SU-DHL-6 (cell line): Measurements from ENCODE around the gene FGF1.

Source experiments
- EZH2phosphoT487 ChIP-seq: fragments of 200-600 bp; sonication (generic), shearing (Covaris generic); conservative IDR thresholded peaks from 2 replicates; pipeline ENCODE4 v1.6.1; 2018; ENCODE audit warnings: mild to moderate bottlenecking, antibody characterized with exemption, low read length, moderate library complexity, mixed read lengths
- TF ChIP-seq, protein P1 (sequence below): fragments of 200-600 bp; sonication (generic); IDR thresholded peaks from one replicate; pipeline ENCODE4 v1.5.1; 2017; ENCODE audit warnings: antibody characterized with exemption, mild to moderate bottlenecking, low read length, moderate library complexity; ENCODE audit not compliant: insufficient read depth, poor library complexity, severe bottlenecking

DNA sequence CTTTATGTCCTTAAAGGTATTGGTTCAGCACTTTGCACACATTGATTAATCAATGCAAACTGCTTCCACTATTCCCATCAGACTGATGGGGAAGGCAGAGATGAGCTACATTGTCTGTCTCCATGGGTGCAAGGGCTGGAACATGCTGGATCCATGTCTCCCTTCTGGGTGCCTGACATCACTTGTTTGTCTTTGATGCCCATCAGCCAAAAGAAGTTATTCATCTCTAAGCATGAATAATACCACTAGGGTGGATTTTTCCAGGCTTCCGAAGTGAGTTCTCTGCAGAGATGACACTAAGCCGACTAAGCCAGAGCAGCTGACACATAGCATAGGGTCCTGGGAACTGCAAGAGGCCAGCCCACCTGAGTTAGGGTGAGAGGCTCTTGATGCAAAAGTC lies 8.7 kb downstream of the FGF1 start:
- TF ChIP-seq, protein P1, sequence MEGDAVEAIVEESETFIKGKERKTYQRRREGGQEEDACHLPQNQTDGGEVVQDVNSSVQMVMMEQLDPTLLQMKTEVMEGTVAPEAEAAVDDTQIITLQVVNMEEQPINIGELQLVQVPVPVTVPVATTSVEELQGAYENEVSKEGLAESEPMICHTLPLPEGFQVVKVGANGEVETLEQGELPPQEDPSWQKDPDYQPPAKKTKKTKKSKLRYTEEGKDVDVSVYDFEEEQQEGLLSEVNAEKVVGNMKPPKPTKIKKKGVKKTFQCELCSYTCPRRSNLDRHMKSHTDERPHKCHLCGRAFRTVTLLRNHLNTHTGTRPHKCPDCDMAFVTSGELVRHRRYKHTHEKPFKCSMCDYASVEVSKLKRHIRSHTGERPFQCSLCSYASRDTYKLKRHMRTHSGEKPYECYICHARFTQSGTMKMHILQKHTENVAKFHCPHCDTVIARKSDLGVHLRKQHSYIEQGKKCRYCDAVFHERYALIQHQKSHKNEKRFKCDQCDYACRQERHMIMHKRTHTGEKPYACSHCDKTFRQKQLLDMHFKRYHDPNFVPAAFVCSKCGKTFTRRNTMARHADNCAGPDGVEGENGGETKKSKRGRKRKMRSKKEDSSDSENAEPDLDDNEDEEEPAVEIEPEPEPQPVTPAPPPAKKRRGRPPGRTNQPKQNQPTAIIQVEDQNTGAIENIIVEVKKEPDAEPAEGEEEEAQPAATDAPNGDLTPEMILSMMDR: no peak
- no peak for TF ChIP-seq EZH2phosphoT487
